GM12801 (cell line): Measurements from ENCODE around the gene GADL1.

Experiments used
- TF ChIP-seq, protein P1 (sequence below): IDR thresholded peaks from one replicate; pipeline ENCODE4 v1.5.1; 2011; ENCODE audit warnings: control low read depth; ENCODE audit not compliant: insufficient read length; ENCODE audit errors: extremely low read depth

Gene GADL1

DNA sequence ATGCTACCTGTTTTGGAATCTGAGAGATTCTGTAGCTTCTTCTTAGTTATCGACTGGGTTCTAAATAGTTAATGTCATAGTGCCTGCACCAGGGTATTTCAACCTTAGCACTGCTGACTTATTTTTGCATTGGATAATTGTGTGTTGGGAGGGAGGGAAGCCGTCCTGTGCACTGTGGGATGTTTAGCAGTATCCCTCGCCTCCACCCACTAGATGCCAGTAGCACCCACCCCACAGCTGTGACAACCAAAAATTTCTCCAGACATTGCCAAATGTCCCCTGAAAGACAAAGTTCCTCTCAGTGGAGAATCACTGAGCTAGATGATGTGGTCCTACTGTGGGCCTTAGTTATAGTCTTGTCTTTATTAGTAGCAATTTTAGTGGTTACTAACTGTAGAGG is 199.8 kb downstream of the GADL1 start:
- TF ChIP-seq, protein P1, sequence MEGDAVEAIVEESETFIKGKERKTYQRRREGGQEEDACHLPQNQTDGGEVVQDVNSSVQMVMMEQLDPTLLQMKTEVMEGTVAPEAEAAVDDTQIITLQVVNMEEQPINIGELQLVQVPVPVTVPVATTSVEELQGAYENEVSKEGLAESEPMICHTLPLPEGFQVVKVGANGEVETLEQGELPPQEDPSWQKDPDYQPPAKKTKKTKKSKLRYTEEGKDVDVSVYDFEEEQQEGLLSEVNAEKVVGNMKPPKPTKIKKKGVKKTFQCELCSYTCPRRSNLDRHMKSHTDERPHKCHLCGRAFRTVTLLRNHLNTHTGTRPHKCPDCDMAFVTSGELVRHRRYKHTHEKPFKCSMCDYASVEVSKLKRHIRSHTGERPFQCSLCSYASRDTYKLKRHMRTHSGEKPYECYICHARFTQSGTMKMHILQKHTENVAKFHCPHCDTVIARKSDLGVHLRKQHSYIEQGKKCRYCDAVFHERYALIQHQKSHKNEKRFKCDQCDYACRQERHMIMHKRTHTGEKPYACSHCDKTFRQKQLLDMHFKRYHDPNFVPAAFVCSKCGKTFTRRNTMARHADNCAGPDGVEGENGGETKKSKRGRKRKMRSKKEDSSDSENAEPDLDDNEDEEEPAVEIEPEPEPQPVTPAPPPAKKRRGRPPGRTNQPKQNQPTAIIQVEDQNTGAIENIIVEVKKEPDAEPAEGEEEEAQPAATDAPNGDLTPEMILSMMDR, result no peak

DNA sequence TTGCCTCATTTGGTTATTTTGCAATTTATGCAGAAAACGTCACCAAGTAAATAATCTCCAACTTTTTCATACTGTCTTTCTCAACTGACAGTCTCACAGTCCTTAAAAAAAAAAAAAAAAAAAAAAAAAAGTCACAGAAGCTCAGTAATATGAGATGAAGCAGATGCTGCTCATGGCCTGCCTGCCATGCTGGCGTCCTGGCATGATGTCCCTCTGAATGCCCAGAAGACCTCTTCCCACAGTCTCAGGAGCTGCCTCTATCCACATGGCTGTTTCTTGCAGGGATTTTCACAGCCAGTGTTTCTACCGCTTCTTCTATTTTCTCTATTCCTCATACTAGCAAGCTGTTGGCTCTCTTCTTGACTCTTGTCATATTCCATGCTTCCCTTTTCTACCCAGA is 200.3 kb downstream of the GADL1 start:
- TF ChIP-seq, protein P1, result no peak

DNA sequence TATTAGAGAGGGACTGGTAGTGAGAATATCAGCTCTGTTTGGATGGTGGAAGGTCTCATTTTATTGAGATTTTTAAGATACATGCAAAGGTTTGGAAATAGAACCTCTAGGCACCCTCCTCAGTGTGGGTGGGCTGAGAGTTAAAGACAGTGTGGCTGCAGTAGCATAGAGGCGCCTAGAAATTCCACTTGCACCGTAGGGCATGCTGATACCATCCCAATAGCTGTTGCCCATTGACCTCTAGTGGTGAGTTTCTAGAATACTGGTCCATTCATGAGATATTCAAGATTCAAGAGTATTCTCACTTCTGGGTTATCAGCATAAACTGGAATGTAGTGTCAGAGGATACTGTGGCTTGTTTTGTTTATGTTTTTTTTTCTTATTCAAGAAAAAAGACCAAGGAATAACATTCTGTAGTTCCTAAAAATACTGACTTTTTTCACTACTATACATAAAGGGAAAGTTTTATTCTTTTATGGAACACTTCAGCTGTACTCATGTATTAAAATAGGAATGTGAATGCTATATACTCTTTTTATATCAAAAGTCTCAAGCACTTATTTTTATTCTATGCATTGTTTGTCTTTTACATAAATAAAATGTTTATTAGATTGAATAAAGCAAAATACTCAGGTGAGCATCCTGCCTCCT is 200.9 kb downstream of the GADL1 start:
- TF ChIP-seq, protein P1, result no peak

DNA sequence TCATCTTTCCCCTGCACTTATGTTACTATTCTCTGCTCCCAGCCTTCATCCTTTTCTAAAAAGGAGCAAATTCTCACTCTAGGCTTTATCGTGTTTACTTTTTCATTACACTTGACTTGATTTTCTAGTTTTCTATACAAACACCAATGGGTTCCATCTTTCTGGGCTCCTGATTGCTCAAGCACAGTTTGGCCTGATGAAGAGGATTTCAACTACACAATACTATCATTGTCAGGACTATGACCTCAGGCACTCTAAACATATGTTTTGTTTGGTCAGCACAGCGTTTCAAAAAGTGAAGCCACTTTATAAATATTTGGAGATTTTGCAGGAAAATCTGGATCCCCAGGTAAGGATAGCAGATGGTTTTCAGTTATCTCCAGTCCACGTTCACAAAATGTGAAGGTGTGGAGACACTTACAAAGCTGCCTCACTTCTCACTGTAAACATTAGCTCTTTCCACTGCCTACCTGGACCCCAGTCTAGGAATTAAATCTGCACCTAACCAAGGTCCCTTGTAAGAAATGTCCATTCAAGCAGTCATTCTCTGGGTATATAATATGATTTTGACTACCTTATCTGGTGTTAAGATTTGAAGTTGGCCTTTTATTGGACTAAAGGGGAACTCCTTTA is 201.8 kb downstream of the GADL1 start:
- TF ChIP-seq, protein P1, result no peak

DNA sequence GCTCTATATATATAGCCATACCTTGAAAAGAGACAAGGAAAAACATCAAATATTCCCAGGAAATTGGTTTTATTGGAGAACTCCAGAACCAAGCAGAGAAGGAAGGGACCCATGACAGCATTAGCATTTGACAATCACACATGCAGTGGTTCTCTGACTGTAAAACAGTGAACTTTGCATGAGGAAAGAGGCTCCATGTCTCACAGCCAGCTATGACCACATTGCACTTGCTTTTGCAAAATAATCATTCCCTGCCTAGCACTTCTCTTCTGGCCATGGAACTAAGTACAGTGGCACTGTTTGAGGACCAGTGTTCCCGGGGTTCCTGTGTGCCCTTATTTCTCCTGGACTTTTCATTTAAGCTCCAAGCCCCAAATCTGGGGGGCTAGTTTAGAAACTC is 202.5 kb downstream of the GADL1 start:
- TF ChIP-seq, protein P1, result no peak

DNA sequence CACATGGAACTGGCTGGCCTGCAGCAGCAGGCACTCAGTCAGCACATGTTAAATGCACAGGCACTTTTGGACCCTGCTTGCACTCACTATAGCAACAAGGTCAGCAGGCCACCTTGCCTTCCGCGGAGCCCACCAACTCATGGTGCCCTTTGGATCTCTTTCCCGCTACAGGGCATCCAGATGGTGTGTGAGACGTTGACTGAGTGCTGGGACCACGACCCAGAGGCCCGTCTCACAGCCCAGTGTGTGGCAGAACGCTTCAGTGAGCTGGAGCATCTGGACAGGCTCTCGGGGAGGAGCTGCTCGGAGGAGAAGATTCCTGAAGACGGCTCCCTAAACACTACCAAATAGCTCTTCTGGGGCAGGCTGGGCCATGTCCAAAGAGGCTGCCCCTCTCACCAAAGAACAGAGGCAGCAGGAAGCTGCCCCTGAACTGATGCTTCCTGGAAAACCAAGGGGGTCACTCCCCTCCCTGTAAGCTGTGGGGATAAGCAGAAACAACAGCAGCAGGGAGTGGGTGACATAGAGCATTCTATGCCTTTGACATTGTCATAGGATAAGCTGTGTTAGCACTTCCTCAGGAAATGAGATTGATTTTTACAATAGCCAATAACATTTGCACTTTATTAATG is 203.1 kb downstream of the GADL1 start:
- TF ChIP-seq, protein P1, result no peak

DNA sequence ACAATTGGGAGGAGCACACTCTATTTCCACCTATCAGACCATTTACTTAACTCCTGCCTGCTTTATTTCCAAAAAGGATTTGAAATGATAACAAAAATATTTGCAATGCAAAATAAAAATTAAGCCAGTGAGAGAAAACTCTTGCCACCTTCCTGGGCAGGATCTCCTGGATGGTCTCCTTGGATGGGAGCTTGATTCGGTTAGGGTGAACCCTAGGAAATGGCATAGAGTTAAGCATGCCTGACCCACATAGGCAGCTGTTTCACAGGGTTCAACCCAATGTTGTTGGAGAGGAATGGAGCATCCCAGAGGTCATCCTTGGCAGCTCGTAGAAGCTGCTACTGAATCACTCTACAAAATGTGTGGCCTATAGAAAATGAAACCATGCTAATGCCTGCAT is 204.3 kb downstream of the GADL1 start:
- TF ChIP-seq, protein P1, result no peak
